Mucosa of stomach (tissue), 1 donor: ENCODE results near the gene TGFBR3.

Source experiments
- H3K27me3 ChIP-seq: one replicate; pipeline ENCODE4 v1.7.0; 2013; ENCODE audit warnings: mild to moderate bottlenecking, low read length; ENCODE audit not compliant: control insufficient read depth, insufficient read depth
- H3K36me3 ChIP-seq: one replicate; pipeline ENCODE4 v1.7.0; 2013; ENCODE audit warnings: low read length; ENCODE audit not compliant: control insufficient read depth, insufficient read depth
- H3K4me1 ChIP-seq: one replicate; pipeline ENCODE4 v1.7.0; 2013; ENCODE audit warnings: mild to moderate bottlenecking, low read length; ENCODE audit not compliant: control insufficient read depth, insufficient read depth
- H3K4me3 ChIP-seq: one replicate; pipeline ENCODE4 v1.7.0; 2013; ENCODE audit warnings: low read length
- H3K9ac ChIP-seq: one replicate; pipeline ENCODE4 v1.7.0; 2013; ENCODE audit warnings: mild to moderate bottlenecking, low read length, moderate library complexity
- H3K9me3 ChIP-seq: one replicate; pipeline ENCODE4 v1.7.0; 2013; ENCODE audit warnings: mild to moderate bottlenecking, low read length, moderate library complexity; ENCODE audit not compliant: control insufficient read depth
- donor health status: Pancreatic carcinoma.

TGFBR3 gene

GRCh38 chr1:91725989-91726721 is 159.8 kb downstream of the TGFBR3 start:
- Histone ChIP-seq H3K4me3 (no peak overlapping the region), H3K9ac (no peak overlapping the region), H3K27me3 (no peaks in the 10 kb centered on the region), H3K4me1 (peaks cover 9% of the 10 kb centered on the region), H3K9me3 (no peaks in the 10 kb centered on the region), H3K36me3 (no peaks in the 10 kb centered on the region)

- Histone ChIP-seq H3K9ac (no peak overlapping the region), H3K4me3 (no peak overlapping the region), H3K36me3 (no peaks in the 10 kb centered on the region), H3K4me1 (peaks cover 3% of the 10 kb centered on the region), H3K27me3 (no peaks in the 10 kb centered on the region), H3K9me3 (no peaks in the 10 kb centered on the region)
Observed at GRCh38 chr1:91725618-91725988, 160.3 kb downstream of the TGFBR3 start.

- Histone ChIP-seq H3K4me3 (no peak overlapping the region), H3K27me3 (no peaks in the 10 kb centered on the region), H3K9ac (no peak overlapping the region), H3K36me3 (no peaks in the 10 kb centered on the region), H3K9me3 (no peaks in the 10 kb centered on the region), H3K4me1 (no peaks in the 10 kb centered on the region)
Observed at GRCh38 chr1:91724644-91725043, 161.3 kb downstream of the TGFBR3 start.

- no peak overlapping the region for H3K4me3 ChIP-seq
Observed at GRCh38 chr1:91724231-91724630, 161.7 kb downstream of the TGFBR3 start.

GRCh38 chr1:91720044-91720443 is 165.9 kb downstream of the TGFBR3 start:
- H3K27me3 ChIP-seq: no peaks in the 10 kb centered on the region
- H3K9ac ChIP-seq: no peak overlapping the region
- no peaks in the 10 kb centered on the region for H3K4me1 ChIP-seq
- H3K9me3 ChIP-seq: no peaks in the 10 kb centered on the region
- no peak overlapping the region for H3K4me3 ChIP-seq
- H3K36me3 ChIP-seq: no peaks in the 10 kb centered on the region

More at GRCh38 chr1:91724231-91724630, 161.7 kb downstream of the TGFBR3 start:
- no peaks in the 10 kb centered on the region for H3K36me3 ChIP-seq
- H3K9me3 ChIP-seq: no peaks in the 10 kb centered on the region
- H3K27me3 ChIP-seq: no peaks in the 10 kb centered on the region
- no peaks in the 10 kb centered on the region for H3K4me1 ChIP-seq
- H3K9ac ChIP-seq: no peak overlapping the region

- H3K4me3 ChIP-seq: no peak overlapping the region
- H3K9ac ChIP-seq: no peak overlapping the region
- H3K9me3 ChIP-seq: no peaks in the 10 kb centered on the region
- H3K4me1 ChIP-seq: no peaks in the 10 kb centered on the region
- no peaks in the 10 kb centered on the region for H3K27me3 ChIP-seq
- no peaks in the 10 kb centered on the region for H3K36me3 ChIP-seq
Observed at GRCh38 chr1:91718877-91719276, 167.1 kb downstream of the TGFBR3 start.

GRCh38 chr1:91718368-91718767 is 167.6 kb downstream of the TGFBR3 start:
- no peak overlapping the region for H3K9ac ChIP-seq
- H3K9me3 ChIP-seq: no peaks in the 10 kb centered on the region
- H3K4me1 ChIP-seq: no peaks in the 10 kb centered on the region
- no peaks in the 10 kb centered on the region for H3K36me3 ChIP-seq
- H3K4me3 ChIP-seq: no peak overlapping the region
- H3K27me3 ChIP-seq: no peaks in the 10 kb centered on the region

GRCh38 chr1:91717839-91718238 is 168.1 kb downstream of the TGFBR3 start:
- H3K4me3 ChIP-seq: no peak overlapping the region
- no peak overlapping the region for H3K9ac ChIP-seq
- H3K4me1 ChIP-seq: no peaks in the 10 kb centered on the region
- H3K9me3 ChIP-seq: no peaks in the 10 kb centered on the region
- no peaks in the 10 kb centered on the region for H3K27me3 ChIP-seq
- no peaks in the 10 kb centered on the region for H3K36me3 ChIP-seq

- Histone ChIP-seq H3K4me1 (no peaks in the 10 kb centered on the region), H3K4me3 (no peak overlapping the region), H3K36me3 (no peaks in the 10 kb centered on the region), H3K9ac (no peak overlapping the region), H3K9me3 (no peaks in the 10 kb centered on the region), H3K27me3 (no peaks in the 10 kb centered on the region)
Observed at GRCh38 chr1:91716339-91716738, 169.6 kb downstream of the TGFBR3 start.

GRCh38 chr1:91715416-91716000 is 170.4 kb downstream of the TGFBR3 start:
- H3K36me3 ChIP-seq: no peaks in the 10 kb centered on the region
- H3K9me3 ChIP-seq: no peaks in the 10 kb centered on the region
- H3K9ac ChIP-seq: no peak overlapping the region
- no peak overlapping the region for H3K4me3 ChIP-seq
- H3K27me3 ChIP-seq: no peaks in the 10 kb centered on the region
- H3K4me1 ChIP-seq: no peaks in the 10 kb centered on the region

GRCh38 chr1:91714867-91715381 is 171.0 kb downstream of the TGFBR3 start:
- Histone ChIP-seq H3K9me3 (no peaks in the 10 kb centered on the region), H3K27me3 (no peaks in the 10 kb centered on the region), H3K9ac (no peak overlapping the region), H3K4me1 (no peaks in the 10 kb centered on the region), H3K4me3 (no peak overlapping the region), H3K36me3 (no peaks in the 10 kb centered on the region)

GRCh38 chr1:91712981-91713841 is 172.7 kb downstream of the TGFBR3 start:
- Histone ChIP-seq H3K4me1 (no peaks in the 10 kb centered on the region), H3K9me3 (no peaks in the 10 kb centered on the region), H3K27me3 (no peaks in the 10 kb centered on the region), H3K36me3 (no peaks in the 10 kb centered on the region), H3K9ac (no peak overlapping the region), H3K4me3 (no peak overlapping the region)
